Suprapubic skin (tissue), 4 donors: ENCODE data around the gene UBIAD1.

ENCODE experiments used
- CTCF ChIP-seq, 2 donors: fragments of 200-600 bp in 1 of 2; fragments of 450-650 bp in 1 of 2; sonication (generic) in 1 of 2; IDR thresholded peaks; one replicate each; pipeline ENCODE4 v1.5.1; 2016 to 2019; ENCODE audit warnings: antibody characterized with exemption in 2 of 2, mild to moderate bottlenecking in 1 of 2, moderate library complexity in 1 of 2
- EP300 ChIP-seq: sonication (generic); formaldehyde crosslinking; IDR thresholded peaks from one replicate; pipeline ENCODE4 v1.6.1; 2017; ENCODE audit warnings: antibody characterized with exemption
- POLR2A ChIP-seq, 2 donors: fragments of 450-650 bp; IDR thresholded peaks; one replicate each; pipeline ENCODE4 v1.6.1; 2017; ENCODE audit warnings: antibody characterized with exemption in 2 of 2, mild to moderate bottlenecking in 2 of 2, moderate library complexity in 2 of 2
- POLR2AphosphoS5 ChIP-seq, 3 donors: sonication (generic); formaldehyde crosslinking; IDR thresholded peaks; one replicate each; pipeline ENCODE4 v1.6.1; 2017; ENCODE audit warnings: antibody characterized with exemption in 3 of 3

GRCh38 chr1:11318982-11319381 is 46.0 kb downstream of the UBIAD1 start:
- no peak for TF ChIP-seq EP300
- TF ChIP-seq CTCF (IDR thresholded peaks at IDR 0.05) = no peak
- no peak for TF ChIP-seq POLR2A (IDR thresholded peaks at IDR 0.05)
- TF ChIP-seq POLR2AphosphoS5 (IDR thresholded peaks at IDR 0.05) = no peak
